HL-60 (cell line): ENCODE results near the gene FAM177A1.

Experiments
- GABPA ChIP-seq: IDR thresholded peaks from 2 replicates; pipeline ENCODE4 v1.6.1; 2012; ENCODE audit warnings: low read depth
- TF ChIP-seq, protein P1 (sequence below): IDR thresholded peaks from one replicate; pipeline ENCODE4 v1.5.1; 2011; ENCODE audit warnings: low read length, control low read depth, inconsistent platforms; ENCODE audit not compliant: insufficient read depth

DNA sequence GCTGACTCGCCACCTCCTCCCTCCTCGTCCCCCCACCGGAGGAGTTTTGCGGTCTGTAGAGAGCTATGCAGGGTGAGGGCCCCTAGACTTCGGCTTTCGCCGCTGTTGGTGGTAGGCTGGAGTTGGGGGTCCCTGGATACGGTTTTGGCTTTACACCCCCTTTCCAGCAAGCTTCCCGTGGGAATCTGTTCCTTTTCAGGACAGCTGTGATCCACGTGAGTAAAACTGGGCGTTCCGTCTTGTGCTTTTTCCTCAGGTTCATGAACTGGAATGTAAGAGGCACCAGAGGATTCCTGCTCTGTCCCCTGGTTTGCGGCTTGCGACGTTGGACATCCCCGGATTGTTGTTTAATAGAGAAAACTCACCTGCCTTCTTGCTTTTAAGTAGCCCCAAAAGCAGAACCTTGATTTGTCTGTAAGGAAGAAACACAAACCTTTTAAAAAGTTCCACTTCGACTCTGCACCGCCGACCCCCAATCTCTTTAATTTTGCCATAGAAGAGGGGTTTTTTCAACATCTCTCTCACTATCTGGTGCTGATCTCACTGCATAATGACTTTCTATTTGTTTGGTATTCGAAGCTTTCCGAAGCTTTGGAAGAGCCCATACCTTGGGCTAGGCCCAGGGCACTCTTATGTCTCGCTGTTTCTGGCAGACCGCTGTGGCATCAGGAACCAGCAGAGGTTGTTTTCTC lies 76.8 kb downstream of the FAM177A1 start:
- TF ChIP-seq, protein P1, sequence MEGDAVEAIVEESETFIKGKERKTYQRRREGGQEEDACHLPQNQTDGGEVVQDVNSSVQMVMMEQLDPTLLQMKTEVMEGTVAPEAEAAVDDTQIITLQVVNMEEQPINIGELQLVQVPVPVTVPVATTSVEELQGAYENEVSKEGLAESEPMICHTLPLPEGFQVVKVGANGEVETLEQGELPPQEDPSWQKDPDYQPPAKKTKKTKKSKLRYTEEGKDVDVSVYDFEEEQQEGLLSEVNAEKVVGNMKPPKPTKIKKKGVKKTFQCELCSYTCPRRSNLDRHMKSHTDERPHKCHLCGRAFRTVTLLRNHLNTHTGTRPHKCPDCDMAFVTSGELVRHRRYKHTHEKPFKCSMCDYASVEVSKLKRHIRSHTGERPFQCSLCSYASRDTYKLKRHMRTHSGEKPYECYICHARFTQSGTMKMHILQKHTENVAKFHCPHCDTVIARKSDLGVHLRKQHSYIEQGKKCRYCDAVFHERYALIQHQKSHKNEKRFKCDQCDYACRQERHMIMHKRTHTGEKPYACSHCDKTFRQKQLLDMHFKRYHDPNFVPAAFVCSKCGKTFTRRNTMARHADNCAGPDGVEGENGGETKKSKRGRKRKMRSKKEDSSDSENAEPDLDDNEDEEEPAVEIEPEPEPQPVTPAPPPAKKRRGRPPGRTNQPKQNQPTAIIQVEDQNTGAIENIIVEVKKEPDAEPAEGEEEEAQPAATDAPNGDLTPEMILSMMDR: no peak
- no peak for TF ChIP-seq GABPA
